SHP77 (cell line): Measurements from ENCODE around the gene ANLN.
"Not testable (repeated sequence)": the region's sequence is repeated elsewhere in the genome, so short reads cannot be mapped to it uniquely, and the experiment has no call there.

ENCODE experiments used
- DNase-seq, 2 experiments: peaks; one replicate each; lab custom pipeline; 2025; lab: John Stamatoyannopoulos, UW

ANLN gene

GRCh38 chr7:36466001-36466400 is 76.3 kb downstream of the ANLN start:
- DNase-seq = not testable (repeated sequence)

DNA sequence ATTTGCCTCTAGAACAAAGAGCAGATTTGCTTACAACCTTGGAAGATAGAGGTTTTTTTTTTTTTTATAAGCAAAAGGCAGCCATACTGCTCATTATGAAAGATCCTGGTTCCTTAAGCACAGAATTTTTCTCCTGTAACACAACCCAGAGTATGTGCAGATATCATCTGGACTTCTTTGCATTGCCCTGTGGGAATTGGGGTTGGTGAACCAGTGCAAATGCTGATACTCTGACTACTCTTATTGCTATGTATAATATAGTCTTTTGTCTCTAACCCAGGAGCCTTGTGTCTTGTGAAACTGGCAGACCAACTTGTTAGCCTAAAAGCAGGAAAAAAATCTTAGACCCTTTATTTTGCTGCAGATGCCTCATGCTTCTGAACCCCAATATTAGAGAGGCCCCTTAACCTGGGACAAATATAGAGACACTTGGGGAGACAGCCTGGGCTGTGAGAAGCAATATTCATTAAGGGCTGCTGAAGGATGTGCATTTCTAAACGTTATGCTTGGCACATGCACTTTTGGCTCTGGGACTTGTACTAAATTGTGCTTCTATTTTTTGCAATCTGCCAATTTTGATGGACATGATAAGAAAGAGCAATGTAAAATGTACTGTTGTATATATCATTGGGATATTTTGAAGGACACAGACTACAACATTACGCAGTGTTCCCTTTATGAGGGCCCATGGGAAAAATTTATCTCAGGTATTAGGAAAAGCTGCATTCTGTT is 78.9 kb downstream of the ANLN start:
- DNase-seq = no peak

DNA sequence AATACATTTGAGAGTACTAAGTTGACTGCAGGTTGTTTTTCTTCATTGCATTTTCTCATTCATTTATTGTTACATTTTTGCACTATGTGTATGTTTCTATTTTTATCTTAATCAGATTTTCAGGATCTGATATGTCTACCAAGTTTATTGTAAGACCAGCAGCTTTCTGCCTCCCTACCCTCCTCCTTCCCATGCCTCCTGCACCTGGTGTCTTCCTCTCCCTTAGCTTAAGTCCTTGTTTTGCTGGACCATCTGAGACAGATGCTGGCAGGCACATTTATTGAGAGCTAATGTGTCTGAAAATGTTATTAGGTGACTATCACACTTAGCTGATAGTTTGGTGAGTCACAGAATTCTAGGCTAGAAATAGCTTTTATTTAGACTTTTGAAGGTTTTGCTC is 79.6 kb downstream of the ANLN start:
- no peak for DNase-seq

DNA sequence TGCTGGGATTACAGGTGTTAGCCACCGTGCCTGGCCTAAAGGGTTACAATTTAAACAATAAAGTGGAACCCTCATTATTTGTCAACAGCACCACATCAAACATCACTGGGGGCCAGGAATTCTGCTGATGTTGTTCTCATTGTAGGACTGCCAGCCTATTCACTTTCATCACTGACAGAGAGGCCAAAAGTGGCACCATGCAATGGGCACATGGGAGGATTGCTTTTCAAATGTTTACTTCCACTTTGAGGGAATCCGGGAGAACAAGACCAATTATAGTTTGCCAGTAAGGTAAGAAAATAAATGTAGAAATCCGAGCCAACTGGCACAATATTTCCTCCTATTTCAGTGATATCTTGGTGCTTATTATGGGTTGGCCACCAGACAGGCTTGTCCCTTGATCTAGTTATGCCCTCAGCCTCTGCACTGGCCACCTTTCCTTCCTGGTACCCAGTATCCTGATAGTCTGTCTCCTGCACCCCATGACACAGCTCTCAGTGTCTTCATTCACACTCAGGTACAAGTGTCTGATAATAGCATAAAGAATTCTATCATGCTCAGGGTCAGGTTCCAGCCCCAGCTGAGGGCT is 82.6 kb downstream of the ANLN start:
- DNase-seq = no peak

DNA sequence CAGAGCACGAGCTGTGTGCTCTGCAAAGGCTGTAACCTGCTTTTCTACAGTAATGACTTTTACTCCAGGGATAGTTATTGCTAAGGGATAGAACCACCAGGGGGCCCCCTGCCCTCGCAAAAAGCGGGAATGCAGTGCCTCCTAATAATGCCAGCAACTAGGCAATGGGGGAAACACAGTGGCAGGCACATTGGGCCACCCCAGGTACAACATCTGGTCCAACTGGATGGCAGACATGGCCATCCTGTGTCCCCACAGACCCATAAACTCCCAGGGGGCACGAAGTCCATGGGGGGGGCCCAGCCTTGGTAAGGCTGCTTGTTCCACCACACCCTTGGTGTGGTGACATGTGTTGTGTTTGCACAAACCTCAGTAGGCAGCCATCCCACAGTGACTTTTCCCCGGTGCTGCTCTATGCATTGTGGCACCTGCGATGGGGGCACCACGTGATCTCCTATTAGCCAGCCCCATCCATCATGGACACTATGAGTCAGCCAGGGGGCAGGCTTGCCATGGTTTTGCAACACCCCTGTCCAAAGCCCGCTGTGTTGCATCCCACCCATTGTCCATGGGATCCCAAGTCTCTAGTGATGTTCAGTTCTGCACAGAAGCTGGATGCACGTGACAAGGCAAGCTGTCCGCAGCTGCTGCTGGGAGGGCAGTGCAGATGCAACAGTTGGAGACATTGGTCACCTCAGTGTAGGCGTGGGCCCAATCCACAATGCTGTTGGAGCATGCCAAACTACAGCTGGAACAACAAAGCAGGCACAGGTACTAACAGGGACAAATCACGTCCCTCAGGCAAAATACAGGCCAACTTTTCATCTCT is 84.0 kb downstream of the ANLN start:
- DNase-seq = peak; percentile 75

DNA sequence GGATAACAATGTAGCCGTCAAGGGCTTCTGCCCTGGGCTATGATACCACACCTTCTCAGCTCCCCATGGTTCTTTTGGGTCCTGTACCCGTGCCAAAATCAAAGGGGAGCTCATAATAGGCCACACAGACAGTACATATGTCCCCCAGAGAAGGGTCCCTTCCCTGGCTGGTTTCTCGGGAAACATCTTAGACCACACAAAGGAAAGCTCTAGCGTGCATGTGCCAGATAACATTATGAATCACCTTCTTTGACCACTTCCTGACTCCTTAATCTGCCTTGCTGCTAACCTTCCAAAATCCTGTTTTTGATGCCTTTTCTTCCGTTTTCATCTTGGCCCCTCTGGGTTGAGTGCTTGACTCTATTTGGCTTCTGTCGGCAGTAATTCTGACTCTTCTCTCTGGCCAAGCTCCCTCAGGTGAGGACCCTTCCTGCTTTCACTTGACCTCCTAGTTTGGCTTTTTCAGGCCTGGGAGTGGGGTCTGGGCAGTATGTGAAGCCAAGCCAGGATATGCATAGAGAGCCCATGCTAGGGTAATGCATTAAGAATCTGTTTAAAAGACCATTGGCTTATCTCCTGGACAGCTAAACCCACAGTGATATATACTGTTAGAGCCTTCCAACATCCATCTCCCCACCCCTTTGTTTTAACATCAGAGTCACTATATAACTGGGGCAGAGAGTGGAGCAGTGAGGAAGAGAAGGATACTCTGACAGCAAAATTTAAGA is 84.8 kb downstream of the ANLN start:
- DNase-seq = no peak

- no peak for DNase-seq
Measured at GRCh38 chr7:36475011-36475342, 85.3 kb downstream of the ANLN start.

DNA sequence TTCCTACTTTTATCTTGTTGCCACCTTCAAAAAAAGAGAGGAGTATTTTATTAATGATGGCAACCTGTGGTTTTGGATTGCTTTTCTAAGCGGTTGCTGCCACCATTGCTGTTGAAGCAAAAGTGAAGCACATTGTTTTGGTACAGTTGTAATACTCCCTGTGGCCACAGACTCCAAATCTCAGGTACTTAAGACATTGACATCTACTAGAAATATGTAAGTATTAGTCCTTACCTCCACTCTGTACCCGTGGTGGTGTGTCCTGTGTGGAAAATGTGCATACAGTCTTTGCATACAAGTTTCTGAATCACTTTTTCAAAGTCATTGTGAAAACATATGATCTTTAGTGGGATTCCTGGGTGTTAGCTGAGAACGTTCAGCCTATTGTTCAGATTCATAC is 85.7 kb downstream of the ANLN start:
- no peak for DNase-seq

DNA sequence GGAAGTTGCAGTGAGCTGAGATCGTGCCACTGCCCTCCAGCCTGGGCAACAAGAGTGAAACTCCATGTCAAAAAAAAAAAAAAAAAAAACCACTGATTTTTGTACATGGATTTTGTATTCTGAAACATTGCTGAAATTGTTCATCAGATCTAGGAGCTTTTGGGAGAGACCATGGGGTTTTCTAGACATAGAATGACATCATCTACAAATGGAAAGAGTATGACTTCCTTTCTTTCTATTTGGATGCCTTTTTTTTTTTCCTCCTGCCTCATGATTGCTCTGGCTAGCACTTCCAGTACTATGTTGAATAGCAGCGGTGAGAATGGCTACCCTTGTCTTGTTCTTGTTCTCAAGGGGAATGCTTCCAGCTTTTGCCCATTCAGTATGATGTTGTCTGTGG is 89.1 kb downstream of the ANLN start:
- no peak for DNase-seq

DNA sequence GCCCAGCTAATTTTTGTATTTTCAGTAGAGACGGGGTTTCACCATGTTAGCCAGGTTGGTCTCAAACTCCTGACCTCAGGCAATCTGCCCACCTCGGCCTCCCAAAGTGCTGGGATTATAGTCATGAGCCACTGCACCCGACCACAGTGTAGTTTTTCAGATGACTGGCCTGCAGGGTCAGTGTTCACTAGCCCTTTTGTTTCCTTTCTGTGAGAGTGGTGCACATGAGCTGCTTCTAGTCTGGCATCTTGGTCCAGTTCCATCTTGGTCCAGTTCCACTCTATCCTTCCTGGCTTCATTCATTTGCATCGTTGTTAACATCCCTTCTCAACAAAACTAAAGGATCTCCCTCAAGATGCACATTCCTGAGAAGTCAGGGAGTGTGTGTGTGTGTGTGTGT is 94.2 kb downstream of the ANLN start:
- not testable (repeated sequence) for DNase-seq

DNA sequence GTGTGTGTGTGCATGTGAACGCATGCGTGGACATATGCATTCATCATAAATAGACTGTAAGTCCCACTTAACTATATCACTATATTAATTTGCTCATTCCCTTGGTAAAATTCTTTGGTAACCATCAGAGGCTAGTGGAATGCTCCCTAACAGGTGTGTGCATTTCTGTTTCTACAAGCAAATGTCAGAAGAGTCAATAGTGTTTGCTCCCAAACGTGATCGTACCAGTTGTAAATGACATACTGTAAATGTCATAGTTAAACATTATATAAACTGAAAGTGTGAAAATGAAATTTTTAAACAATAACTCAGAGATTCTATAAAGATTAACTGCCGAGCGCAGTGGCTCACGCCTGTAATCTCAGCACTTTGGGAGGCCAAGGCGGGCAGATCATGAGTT is 94.6 kb downstream of the ANLN start:
- DNase-seq = no peak

GRCh38 chr7:36486336-36486735 is 96.7 kb downstream of the ANLN start:
- no peak for DNase-seq

DNA sequence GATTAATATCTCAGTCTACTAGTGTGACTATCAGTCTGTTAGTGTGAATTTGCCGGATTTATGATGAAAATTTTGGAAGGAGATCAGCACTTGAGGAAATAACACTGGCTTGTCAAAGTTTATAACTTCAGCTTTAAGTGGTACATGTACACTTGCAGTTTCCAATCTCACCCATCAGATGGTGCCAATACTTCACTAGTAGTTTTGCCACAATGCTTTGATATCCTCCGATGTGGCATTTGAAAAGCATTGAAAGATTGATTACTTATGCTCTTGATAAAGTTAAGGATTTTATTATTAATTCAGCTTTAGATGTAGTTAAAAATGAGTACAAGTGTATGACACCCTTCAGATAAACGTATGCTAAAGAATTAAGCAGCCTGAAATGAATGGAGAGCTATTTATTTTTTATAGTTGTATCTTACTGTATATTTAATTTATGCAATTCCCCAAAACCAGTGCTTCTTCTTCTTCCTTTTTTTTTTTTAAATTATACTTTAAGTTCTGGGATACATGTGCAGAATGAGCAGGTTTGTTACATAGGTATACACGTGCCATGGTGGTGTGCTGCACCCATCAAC is 98.2 kb downstream of the ANLN start:
- peak; percentile 63 to 81 for DNase-seq

- DNase-seq = not testable (repeated sequence)
Measured at GRCh38 chr7:36488672-36489071, 99.0 kb downstream of the ANLN start.

DNA sequence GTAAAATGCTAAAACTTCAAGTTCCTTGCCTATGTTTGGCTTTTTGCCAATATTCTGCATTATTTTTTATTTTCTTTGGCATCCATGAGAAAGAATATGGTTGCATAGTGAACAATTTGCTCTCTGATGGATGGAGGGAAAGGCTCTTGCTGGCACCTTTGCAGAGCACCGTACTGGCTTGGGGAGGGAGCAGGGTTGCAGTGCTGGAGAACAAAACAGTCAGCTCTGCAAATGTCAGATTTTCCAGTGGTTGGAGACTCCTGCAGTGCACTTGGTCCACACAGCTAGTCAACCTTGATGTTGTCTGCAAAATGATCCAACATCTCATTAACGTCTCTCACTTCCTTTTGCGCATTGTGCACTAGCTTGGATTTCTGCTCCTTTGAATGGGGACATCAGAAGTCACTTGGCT is 100.8 kb downstream of the ANLN start:
- DNase-seq = no peak

DNA sequence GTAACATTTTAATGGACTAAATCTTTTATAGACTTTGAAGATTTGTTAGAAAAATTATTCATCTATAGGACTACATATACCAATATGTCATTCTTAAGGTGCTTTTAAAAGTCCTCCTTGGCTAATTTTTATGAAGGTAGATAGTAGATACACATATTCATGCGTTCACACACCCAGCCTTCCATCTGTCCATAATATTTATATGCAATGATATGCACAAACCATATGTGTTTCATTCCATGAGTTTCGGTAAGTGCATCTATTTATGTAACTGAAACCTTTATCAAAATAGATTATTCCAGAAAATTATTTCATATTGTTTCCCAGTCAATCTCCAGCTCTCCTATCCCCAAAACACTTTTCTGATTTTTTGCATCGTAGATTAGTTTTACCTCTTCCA is 101.7 kb downstream of the ANLN start:
- no peak for DNase-seq

DNA sequence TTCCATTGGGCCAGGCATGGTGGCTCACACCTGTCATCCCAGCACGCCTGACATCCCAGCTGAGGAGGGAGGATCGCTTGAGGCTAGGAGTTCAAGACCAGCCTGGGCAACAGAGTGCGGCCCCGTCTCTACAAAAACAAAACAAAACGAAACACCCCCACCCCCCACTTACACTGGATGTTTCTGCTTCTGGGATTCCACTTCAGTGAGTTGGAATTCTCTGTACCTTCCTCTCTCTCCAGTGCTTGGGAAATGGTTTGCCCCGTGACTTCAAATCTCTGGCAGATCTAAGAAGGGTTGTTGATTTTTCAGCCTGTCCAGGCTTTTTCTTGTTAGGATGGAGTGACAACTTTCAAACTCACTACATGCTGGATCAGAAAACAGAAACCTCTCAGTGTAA is 106.9 kb downstream of the ANLN start:
- DNase-seq = no peak

DNA sequence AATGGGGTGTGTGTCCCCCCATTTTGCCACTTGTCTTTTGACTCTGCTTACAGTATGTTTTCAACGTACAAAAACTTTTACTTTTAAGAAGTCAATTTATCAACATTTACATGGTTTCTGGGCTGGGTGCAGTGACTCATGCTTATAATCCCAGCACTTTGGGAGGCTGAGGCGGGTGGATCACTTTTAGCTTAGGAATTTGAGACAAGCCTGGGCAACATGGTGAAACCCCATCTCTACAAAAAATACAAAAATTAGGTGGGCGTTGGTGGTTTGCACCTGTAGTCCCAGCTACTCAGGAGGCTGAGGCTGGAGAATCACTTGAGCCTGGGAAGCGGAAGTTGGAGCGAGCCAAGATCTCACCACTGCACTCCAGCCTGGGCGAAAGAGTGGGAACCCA is 107.5 kb downstream of the ANLN start:
- DNase-seq = not testable (repeated sequence)

DNA sequence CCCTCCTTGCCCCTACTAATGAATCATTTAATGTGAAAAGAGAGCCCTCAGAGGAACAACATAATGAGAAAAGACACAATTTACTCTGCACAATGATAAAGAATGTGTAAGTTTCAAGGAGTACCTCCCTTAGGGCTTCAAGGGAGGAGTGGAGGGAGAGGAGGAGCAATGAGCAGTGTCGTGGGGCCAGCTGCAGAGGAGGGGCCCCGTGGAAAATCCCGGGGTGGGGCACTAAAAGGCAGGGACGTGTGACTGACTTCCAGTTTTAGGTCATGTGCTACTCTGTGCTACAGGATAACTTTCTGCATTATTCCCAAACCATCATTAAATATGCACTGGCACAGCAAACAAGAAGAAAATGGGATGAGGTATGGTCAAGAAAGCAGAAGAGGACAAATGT is 108.1 kb downstream of the ANLN start:
- DNase-seq = no peak
